RWPE2 (cell line): ENCODE measurements around the gene TUFT1.

Experiments
- ATAC-seq: fragments of 200-7000 bp; cut with Tn5 transposase; 3 replicates; pipeline ENCODE4 v1.9.1; 2021; ENCODE audit warnings: low read depth
- DNase-seq: peaks from one replicate; pipeline ENCODE4 v3.0.0-alpha.2; 2020; ENCODE audit warnings: low spot score
- H3K27ac ChIP-seq: fragments of 450-650 bp; 2 replicates; pipeline ENCODE4 v1.5.1; 2017; ENCODE audit warnings: mild to moderate bottlenecking; ENCODE audit not compliant: poor library complexity, severe bottlenecking
- H3K27me3 ChIP-seq: fragments of 250-450 bp; sonication (Bioruptor Pico); 2 replicates; pipeline ENCODE4 v1.5.1; 2021; ENCODE audit warnings: mild to moderate bottlenecking, moderate library complexity; ENCODE audit not compliant: insufficient read depth, poor library complexity, severe bottlenecking
- H3K36me3 ChIP-seq: fragments of 250-450 bp; sonication (Bioruptor Pico); 2 replicates; pipeline ENCODE4 v1.5.1; 2020; ENCODE audit warnings: low read depth, mild to moderate bottlenecking, moderate library complexity
- H3K4me1 ChIP-seq: fragments of 250-450 bp; sonication (Bioruptor Pico); 2 replicates; pipeline ENCODE4 v1.5.1; 2021; ENCODE audit warnings: mild to moderate bottlenecking, moderate library complexity; ENCODE audit not compliant: insufficient read depth, poor library complexity, severe bottlenecking
- H3K4me3 ChIP-seq: fragments of 250-450 bp; sonication (Bioruptor Pico); 2 replicates; pipeline ENCODE4 v1.5.1; 2021; ENCODE audit warnings: mild to moderate bottlenecking, moderate library complexity; ENCODE audit not compliant: severe bottlenecking
- H3K9me3 ChIP-seq: fragments of 250-450 bp; sonication (Bioruptor Pico); 2 replicates; pipeline ENCODE4 v1.5.1; 2021; ENCODE audit warnings: mild to moderate bottlenecking, moderate library complexity; ENCODE audit not compliant: severe bottlenecking
- TF ChIP-seq, protein P1 (sequence below): fragments of 450-650 bp; IDR thresholded peaks from one replicate; pipeline ENCODE4 v1.5.1; 2017; ENCODE audit warnings: mild to moderate bottlenecking, moderate library complexity; ENCODE audit not compliant: poor library complexity, severe bottlenecking

TUFT1 gene

DNA sequence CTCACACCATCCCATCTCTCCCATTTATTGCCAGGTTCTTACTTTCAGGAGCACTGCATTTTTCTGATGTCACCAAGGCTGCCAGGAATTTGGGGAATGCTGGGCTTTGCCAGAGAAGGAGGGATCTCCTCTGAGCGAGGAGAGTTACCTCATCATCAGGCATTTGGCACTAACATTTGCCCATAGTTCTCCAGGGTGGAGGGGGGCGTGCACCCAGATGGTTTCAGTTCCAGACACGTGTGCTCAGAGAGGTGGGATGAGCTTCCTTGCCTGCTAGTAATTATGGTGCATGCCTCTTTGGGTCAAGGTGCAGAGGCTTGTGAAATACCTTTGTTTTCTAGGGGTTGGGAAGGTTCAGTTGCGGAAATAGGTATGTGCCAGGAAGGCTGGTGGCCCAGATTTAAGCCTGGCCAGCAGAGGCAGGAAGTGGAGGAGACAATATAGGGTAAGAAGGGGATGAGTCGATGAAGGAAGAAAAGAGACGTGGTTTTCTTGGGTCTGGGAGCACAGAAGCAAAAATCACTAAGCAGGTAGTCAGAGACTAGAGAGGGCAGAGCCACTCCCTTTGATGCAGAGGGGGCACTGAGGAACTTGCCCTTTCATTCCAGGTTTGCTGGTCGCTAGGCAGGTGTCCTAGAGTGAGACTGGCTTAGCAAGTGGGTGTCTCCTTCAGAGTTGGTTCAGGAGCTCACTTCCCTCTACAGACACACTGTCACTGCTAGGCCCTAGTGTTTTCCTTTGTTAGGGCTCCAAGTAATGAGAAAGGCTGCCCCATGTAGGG, 7.2 kb downstream of the TUFT1 start:
- Histone ChIP-seq H3K36me3 (peaks cover 66% of the 10 kb centered on the region), H3K4me1 (peaks cover 66% of the 10 kb centered on the region), H3K9me3 (no peaks in the 10 kb centered on the region), H3K27ac (peak overlapping the region; percentile 99), H3K27me3 (no peaks in the 10 kb centered on the region), H3K4me3 (no peak overlapping the region)
- ATAC-seq (peak; percentile 65), DNase-seq (peak; percentile 96)
- TF ChIP-seq, protein P1, sequence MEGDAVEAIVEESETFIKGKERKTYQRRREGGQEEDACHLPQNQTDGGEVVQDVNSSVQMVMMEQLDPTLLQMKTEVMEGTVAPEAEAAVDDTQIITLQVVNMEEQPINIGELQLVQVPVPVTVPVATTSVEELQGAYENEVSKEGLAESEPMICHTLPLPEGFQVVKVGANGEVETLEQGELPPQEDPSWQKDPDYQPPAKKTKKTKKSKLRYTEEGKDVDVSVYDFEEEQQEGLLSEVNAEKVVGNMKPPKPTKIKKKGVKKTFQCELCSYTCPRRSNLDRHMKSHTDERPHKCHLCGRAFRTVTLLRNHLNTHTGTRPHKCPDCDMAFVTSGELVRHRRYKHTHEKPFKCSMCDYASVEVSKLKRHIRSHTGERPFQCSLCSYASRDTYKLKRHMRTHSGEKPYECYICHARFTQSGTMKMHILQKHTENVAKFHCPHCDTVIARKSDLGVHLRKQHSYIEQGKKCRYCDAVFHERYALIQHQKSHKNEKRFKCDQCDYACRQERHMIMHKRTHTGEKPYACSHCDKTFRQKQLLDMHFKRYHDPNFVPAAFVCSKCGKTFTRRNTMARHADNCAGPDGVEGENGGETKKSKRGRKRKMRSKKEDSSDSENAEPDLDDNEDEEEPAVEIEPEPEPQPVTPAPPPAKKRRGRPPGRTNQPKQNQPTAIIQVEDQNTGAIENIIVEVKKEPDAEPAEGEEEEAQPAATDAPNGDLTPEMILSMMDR, result no peak

DNA sequence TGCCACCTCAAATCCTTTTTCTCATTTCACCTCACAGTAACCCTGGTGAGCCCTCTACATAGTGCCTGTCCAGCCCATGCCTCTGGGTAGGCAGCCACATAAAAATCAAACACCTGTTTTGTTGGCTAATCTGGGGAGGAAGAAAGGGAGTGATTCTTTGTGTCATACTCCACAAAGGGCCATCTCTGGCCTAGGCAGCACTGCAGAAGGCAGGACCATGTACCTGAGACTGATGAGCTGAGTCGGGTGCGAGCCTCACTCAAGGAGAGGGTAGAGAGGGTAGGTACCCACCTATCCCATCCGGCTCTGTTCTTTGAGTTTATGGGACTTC, 7.8 kb downstream of the TUFT1 start:
- Histone ChIP-seq H3K4me1 (peaks cover 65% of the 10 kb centered on the region), H3K36me3 (peaks cover 65% of the 10 kb centered on the region), H3K27me3 (no peaks in the 10 kb centered on the region), H3K27ac (peak overlapping the region; percentile 99), H3K9me3 (no peaks in the 10 kb centered on the region), H3K4me3 (no peak overlapping the region)
- TF ChIP-seq, protein P1, result no peak
- no peak for DNase-seq
- no peak for ATAC-seq

DNA sequence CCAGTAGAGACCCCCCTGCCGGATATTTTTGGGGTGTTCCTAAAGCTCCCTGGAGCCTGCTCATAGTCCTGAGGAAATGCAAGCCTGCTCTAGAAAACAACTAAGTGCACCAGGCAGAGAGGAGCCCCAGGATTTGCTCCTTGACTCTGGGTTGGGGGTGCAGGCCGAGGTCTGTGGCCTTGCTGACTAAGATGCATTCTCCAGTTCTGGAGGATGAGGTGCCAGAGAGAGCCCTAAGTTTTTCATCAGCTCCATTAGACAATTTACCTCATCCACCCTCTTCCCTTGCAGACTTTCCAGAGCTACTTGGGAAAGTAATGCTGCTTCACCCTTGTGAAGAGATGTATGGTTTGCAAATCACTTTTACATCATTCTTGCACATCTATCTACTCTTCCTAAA, 9.1 kb downstream of the TUFT1 start:
- TF ChIP-seq, protein P1, result no peak
- peaks cover 60% of the 10 kb centered on the region for H3K36me3 ChIP-seq
- H3K9me3 ChIP-seq, result no peaks in the 10 kb centered on the region
- H3K27me3 ChIP-seq, result no peaks in the 10 kb centered on the region
- H3K27ac ChIP-seq, result peak overlapping the region; percentile 99
- ATAC-seq, result no peak
- no peak for DNase-seq
- peaks cover 72% of the 10 kb centered on the region for H3K4me1 ChIP-seq
- no peak overlapping the region for H3K4me3 ChIP-seq

DNA sequence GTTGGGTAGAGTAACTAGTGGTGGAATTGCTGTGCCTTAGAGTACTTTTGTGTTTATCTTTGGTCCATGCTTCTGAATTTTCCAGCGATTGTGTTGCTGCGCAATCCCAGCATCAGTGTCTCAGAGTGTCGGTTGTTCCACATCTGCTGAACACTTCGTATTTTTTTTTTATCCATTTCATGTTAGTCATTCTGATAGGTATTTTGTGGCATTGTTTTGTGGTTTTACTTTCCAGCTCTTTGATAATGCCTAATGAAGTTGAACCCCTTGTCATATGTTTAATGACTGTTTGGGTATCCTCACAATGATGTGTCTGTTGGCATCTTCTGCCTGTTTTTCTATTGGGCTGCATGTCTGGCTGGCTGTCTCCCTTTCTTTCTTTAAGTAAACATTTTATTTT, 13.6 kb downstream of the TUFT1 start:
- Histone ChIP-seq H3K36me3 (peaks cover 47% of the 10 kb centered on the region), H3K27me3 (no peaks in the 10 kb centered on the region), H3K4me3 (no peak overlapping the region), H3K9me3 (no peaks in the 10 kb centered on the region), H3K4me1 (peaks cover 46% of the 10 kb centered on the region), H3K27ac (peak overlapping the region; percentile 99)
- TF ChIP-seq, protein P1, result no peak
- ATAC-seq, result peak; percentile 3; the same call in 1 of the 3 replicates
- no peak for DNase-seq

GRCh38 chr1:151556052-151556451, 15.9 kb downstream of the TUFT1 start:
- H3K9me3 ChIP-seq, result no peaks in the 10 kb centered on the region
- H3K27ac ChIP-seq, result peak overlapping the region; percentile 2
- peaks cover 32% of the 10 kb centered on the region for H3K4me1 ChIP-seq
- H3K27me3 ChIP-seq, result no peaks in the 10 kb centered on the region
- peaks cover 46% of the 10 kb centered on the region for H3K36me3 ChIP-seq
- TF ChIP-seq, protein P1, result no peak
- ATAC-seq (no peak), DNase-seq (no peak)
- H3K4me3 ChIP-seq, result no peak overlapping the region
